K562 (cell line): ENCODE results near the gene PPL. TPM values are rescaled to one million over a fixed set of nuclear protein-coding genes. Genes with fewer than 3 reads are reported as not detected.

Experiments used
- ATAC-seq: fragments of 200-7000 bp; cut with Tn5 transposase; 3 replicates; pipeline ENCODE4 v1.9.1; 2020; ENCODE audit warnings: moderate library complexity
- BruUV-seq: library from RNA; stranded (reverse); fragments of 400-500 nt; replicated peaks from 2 replicates; lab custom pipeline; 2021; lab: Mats Ljungman, UMichigan
- CTCF ChIA-PET: fragments of 300-600 bp; formaldehyde crosslinking; extraction: SDS; loops from one replicate; lab custom pipeline; 2021; ENCODE audit warnings: low intra/inter-chr PET ratio; lab: Yijun Ruan, JAX
- POLR2A ChIA-PET: fragments of 300-600, 350-650 bp; sonication (Branson Sonifier 250); formaldehyde crosslinking; extraction: SDS; loops from one replicate; lab custom pipeline; 2021; ENCODE audit warnings: antibody characterized with exemption, inconsistent platforms; lab: Yijun Ruan, JAX
- DNase-seq, 4 experiments: peaks; one replicate each; pipeline versions ENCODE4 v3.0.0 to v3.0.0-alpha.2; 2011 to 2018; ENCODE audit warnings: low spot score in 3 of 4, mixed read lengths in 3 of 4; ENCODE audit errors: extremely low read depth in 1 of 4
- FAIRE-seq: peaks from 2 replicates; lab custom pipeline; 2011; peaks lifted over from hg19 to GRCh38; lab: Jason Lieb, UNC
- H2AFZ ChIP-seq: 2 replicates; pipeline ENCODE4 v1.6.0; 2011; ENCODE audit warnings: low read depth, low read length, control low read depth, inconsistent platforms
- H3K27ac ChIP-seq: fragments of 200-600 bp; 3 replicates; pipeline ENCODE4 v1.8.0; 2011; ENCODE audit warnings: low read depth, mild to moderate bottlenecking, control low read depth, inconsistent platforms, low read length, moderate library complexity, mixed read lengths; ENCODE audit errors: extremely low read depth
- H3K27me3 ChIP-seq, 2 experiments: fragments of 300-600 bp in 1 of 2; 2 replicates in 1 of 2; 3 replicates in 1 of 2; pipeline versions ENCODE4 v1.6.0 to v1.8.0; 2011; ENCODE audit warnings: inconsistent platforms in 2 of 2, low read length in 2 of 2, mild to moderate bottlenecking in 1 of 2, mixed read lengths in 1 of 2, moderate library complexity in 1 of 2; ENCODE audit not compliant: control insufficient read depth in 2 of 2, insufficient read depth in 2 of 2
- H3K36me3 ChIP-seq: fragments of 300-600 bp; 3 replicates; pipeline ENCODE4 v1.8.0; 2011; ENCODE audit warnings: mild to moderate bottlenecking, low read length, inconsistent platforms; ENCODE audit not compliant: control insufficient read depth, insufficient read depth
- H3K4me1 ChIP-seq, 2 experiments: fragments of 200-600 bp in 1 of 2; replicated peaks in 1 of 2; 2 replicates in 1 of 2; 3 replicates in 1 of 2; pipeline versions ENCODE4 v1.5.1 to v1.8.0; 2011; ENCODE audit warnings: inconsistent platforms in 2 of 2, low read length in 2 of 2, mild to moderate bottlenecking in 1 of 2, mixed read lengths in 1 of 2, moderate library complexity in 1 of 2; ENCODE audit not compliant: control insufficient read depth in 2 of 2, insufficient read depth in 2 of 2
- H3K4me2 ChIP-seq: 2 replicates; pipeline ENCODE4 v1.6.1; 2011; ENCODE audit warnings: low read length, control low read depth, inconsistent platforms, mixed read lengths; ENCODE audit not compliant: insufficient read depth
- H3K4me3 ChIP-seq: fragments of 200-600 bp; sonication (generic), shearing (Covaris generic); 2 replicates; pipeline ENCODE4 v1.5.1; 2016; ENCODE audit warnings: control low read depth, inconsistent platforms
- H3K79me2 ChIP-seq: fragments of 200-600 bp; 3 replicates; pipeline ENCODE4 v1.8.0; 2011; ENCODE audit warnings: low read length, inconsistent platforms; ENCODE audit not compliant: control insufficient read depth, insufficient read depth
- H3K9ac ChIP-seq, 2 experiments: 2 replicates each; pipeline versions ENCODE4 v1.6.0 to v1.6.1; 2011; ENCODE audit warnings: low read depth in 2 of 2, low read length in 2 of 2, control low read depth in 1 of 2, inconsistent platforms in 1 of 2, mild to moderate bottlenecking in 1 of 2, mixed read lengths in 1 of 2; ENCODE audit not compliant: insufficient read depth in 1 of 2
- H3K9me1 ChIP-seq: one replicate; pipeline ENCODE4 v1.6.0; 2011; ENCODE audit warnings: inconsistent platforms, mild to moderate bottlenecking, low read length, moderate library complexity; ENCODE audit not compliant: control insufficient read depth, insufficient read depth
- H3K9me3 ChIP-seq: replicated peaks from 2 replicates; pipeline ENCODE4 v1.5.1; 2011; ENCODE audit warnings: low read depth, low read length, inconsistent platforms; ENCODE audit not compliant: control insufficient read depth, insufficient read depth
- H4K20me1 ChIP-seq: replicated peaks from 2 replicates; pipeline ENCODE4 v1.6.1; 2011; ENCODE audit warnings: low read length, inconsistent platforms, mixed read lengths; ENCODE audit not compliant: control insufficient read depth, insufficient read depth
- BHLHE40 ChIP-seq: IDR thresholded peaks from 2 replicates; pipeline ENCODE4 v1.6.1; 2011; ENCODE audit warnings: low read length, improper control_type of control experiment
- CBX2 ChIP-seq: fragments of 200-600 bp; sonication (generic); IDR thresholded peaks from one replicate; pipeline ENCODE4 v1.6.1; 2012; ENCODE audit warnings: mild to moderate bottlenecking, low read length, inconsistent platforms; ENCODE audit not compliant: insufficient read depth, poor library complexity, severe bottlenecking
- ELF4 ChIP-seq: fragments of 450-650 bp; formaldehyde crosslinking; IDR thresholded peaks from 2 replicates; pipeline ENCODE4 v1.4.0; 2022; ENCODE audit warnings: missing genetic modification characterization
- ERF ChIP-seq: fragments of 450-650 bp; formaldehyde crosslinking; IDR thresholded peaks from 2 replicates; pipeline ENCODE4 v1.4.0; 2020; ENCODE audit warnings: mild to moderate bottlenecking, mixed read lengths
- FOXJ3 ChIP-seq: sonication (generic); formaldehyde crosslinking; IDR thresholded peaks from 2 replicates; pipeline ENCODE4 v1.4.0; 2020; ENCODE audit warnings: mild to moderate bottlenecking, missing genetic modification reagents
- FOXP1 ChIP-seq: sonication (generic); formaldehyde crosslinking; IDR thresholded peaks from 2 replicates; pipeline ENCODE4 v1.8.0; 2022; ENCODE audit warnings: mild to moderate bottlenecking, missing genetic modification reagents
- GATA2 ChIP-seq: sonication (generic); formaldehyde crosslinking; IDR thresholded peaks from 2 replicates; pipeline ENCODE4 v1.4.0; 2020; ENCODE audit warnings: mild to moderate bottlenecking, missing genetic modification reagents
- NUFIP1 ChIP-seq: fragments of 450-650 bp; IDR thresholded peaks from 2 replicates; pipeline ENCODE4 v1.6.1; 2018; ENCODE audit not compliant: partially characterized antibody
- RB1 ChIP-seq: fragments of 450-650 bp; IDR thresholded peaks from 2 replicates; pipeline ENCODE4 v1.6.1; 2017; ENCODE audit warnings: low read depth, mild to moderate bottlenecking
- SIN3B ChIP-seq: fragments of 450-650 bp; IDR thresholded peaks from 2 replicates; pipeline ENCODE4 v1.6.1; 2017; ENCODE audit warnings: low read depth, mild to moderate bottlenecking, moderate library complexity
- SNRNP70 ChIP-seq: fragments of 200-400 bp; formaldehyde crosslinking; optimal IDR thresholded peaks from 2 replicates; pipeline ENCODE3; 2017; ENCODE audit warnings: low read depth, low read length
- STAT5A ChIP-seq: IDR thresholded peaks from 2 replicates; pipeline ENCODE4 v1.6.1; 2012; ENCODE audit warnings: low read length, inconsistent platforms, borderline replicate concordance
- ZFP91 ChIP-seq: sonication (generic); formaldehyde crosslinking; IDR thresholded peaks from 2 replicates; pipeline ENCODE4 v1.8.0; 2022; ENCODE audit warnings: mild to moderate bottlenecking, missing genetic modification reagents
- ZNF12 ChIP-seq: sonication (generic); formaldehyde crosslinking; IDR thresholded peaks from 2 replicates; pipeline ENCODE4 v1.4.0; 2020; ENCODE audit warnings: mild to moderate bottlenecking, missing genetic modification reagents
- ZNF121 ChIP-seq: sonication (generic); formaldehyde crosslinking; conservative IDR thresholded peaks from 2 replicates; pipeline ENCODE4 v1.8.0; 2022; ENCODE audit warnings: missing genetic modification reagents
- ZNF174 ChIP-seq: fragments of 250-450 bp; sonication (Bioruptor Pico); IDR thresholded peaks from 2 replicates; pipeline ENCODE4 v1.4.0; 2020; ENCODE audit warnings: mild to moderate bottlenecking
- ZNF436 ChIP-seq: fragments of 250-450, 450-650 bp; sonication (Bioruptor Pico); formaldehyde crosslinking; IDR thresholded peaks from 2 replicates; pipeline ENCODE4 v1.7.0; 2020; ENCODE audit warnings: mild to moderate bottlenecking
- WGBS: fragments of 100-300 bp; shearing (Covaris generic); methylation state at CpG from one replicate; pipeline ENCODE4 v1.1.6; 2016; ENCODE audit warnings: low coverage, mixed read lengths; ENCODE audit not compliant: insufficient coverage; ENCODE audit errors: missing lambda C conversion rate; 5-methylcytosine and 5-hydroxymethylcytosine counted together
- in situ Hi-C: fragments of 300-500 bp; cut with MboI; formaldehyde crosslinking; loops from 4 replicates; pipeline ENCODE4 v1.15.0; 2018; ENCODE audit warnings: inconsistent platforms, mixed read lengths
- intact Hi-C: fragments of 100-400 bp; cut with micrococcal nuclease; formaldehyde crosslinking; loops from 2 replicates; pipeline ENCODE4 v1.14.2; 2022
- polyA plus RNA-seq, 8 experiments: library from polyadenylated mRNA; depleted of rRNA in 4 of 8; stranded (reverse) in 5 of 8; unstranded in 3 of 8; fragments of >200 nt; fragmentation: Nextera tagmentation in 2 of 8; fragmentation: Illumina TruSeq in 1 of 8; extraction: Ambion mirVana in 2 of 8; extraction: Trizol in 1 of 8; gene quantifications; 2 replicates each; pipeline versions ENCODE4 v1.2.1 to v1.2.3, GENCODE V29; 2011 to 2014; ENCODE audit warnings: inconsistent platforms in 1 of 8, missing spikeins in 1 of 8
- total RNA-seq, 7 experiments: library from RNA; depleted of rRNA in 6 of 7; stranded (reverse); fragments of >200 nt in 6 of 7; fragmentation: Illumina TruSeq in 2 of 7; extraction: Trizol in 2 of 7; gene quantifications; 2 replicates each; pipeline versions ENCODE4 v1.2.1 to v1.2.3, GENCODE V29; 2011 to 2021; ENCODE audit warnings: low replicate concordance in 1 of 7

The PPL gene
- total and polyA plus RNA-seq, 9 of the 15 experiments (the other 6 are each of a cell fraction or from before 2014, with no cell fraction given): 0.01 to 0.15 (median 0.07) TPM; not detected in 3

- H3K36me3 ChIP-seq: peaks cover 93% of the 10 kb centered on the region
- intact Hi-C loops: no loop called here
- no peak for DNase-seq
- no peak for TF ChIP-seq STAT5A
- TF ChIP-seq ERF (CRISPR knock-in tag): no peak
- no peak for TF ChIP-seq SIN3B
- no peak for TF ChIP-seq ELF4
- no peak for TF ChIP-seq ZNF436 (CRISPR knock-in tag)
- TF ChIP-seq NUFIP1: no peak
- TF ChIP-seq FOXJ3 (CRISPR knock-in tag): no peak
- TF ChIP-seq RB1: no peak
- TF ChIP-seq CBX2: no peak
- TF ChIP-seq ZFP91 (CRISPR knock-in tag): no peak
- TF ChIP-seq SNRNP70: no peak
- no peak for TF ChIP-seq ZNF12
- TF ChIP-seq FOXP1 (CRISPR knock-in tag): no peak
- no peak for TF ChIP-seq BHLHE40
- TF ChIP-seq ZNF121 (CRISPR knock-in tag): no peak
- no peak for TF ChIP-seq ZNF174 (CRISPR knock-in tag)
- TF ChIP-seq GATA2 (CRISPR knock-in tag): no peak
- H3K9ac ChIP-seq: no peak overlapping the region
- no peak overlapping the region for H2AFZ ChIP-seq
- no TSS peak for BruUV-seq
- ChIA-PET POLR2A (interaction anchor here (0.6 to 1.3 kb wide), 2 partner anchors 9 to 106 kb away, joined by 3 to 6 read pairs; no protein-coding TSS in a partner anchor), CTCF (no interaction called here)
- H3K9me3 ChIP-seq: no peaks in the 10 kb centered on the region
- H3K4me3 ChIP-seq: no peak overlapping the region
- WGBS: 92% methylated on average over 11 of the region's 11 CpGs
- H3K79me2 ChIP-seq: no peaks in the 10 kb centered on the region
- H3K27ac ChIP-seq: no peak overlapping the region
- no peaks in the 10 kb centered on the region for H4K20me1 ChIP-seq
- in situ Hi-C loops: no loop called here
- H3K4me1 ChIP-seq: peaks cover 0 to under 1% of the 10 kb centered on the region in 2 experiments; a peak in 1 of 5 replicates
- no peaks in the 10 kb centered on the region for H3K9me1 ChIP-seq
- ATAC-seq: no peak
- no peak overlapping the region for H3K4me2 ChIP-seq
- H3K27me3 ChIP-seq: no peaks in the 10 kb centered on the region
- FAIRE-seq: no peak
Measured at GRCh38 chr16:4876646-4877379, 60.1 kb downstream of the PPL start.
